Measurements from ENCODE around the gene HADHA.
"Not testable (repeated sequence)": the region's sequence is repeated elsewhere in the genome, so short reads cannot be mapped to it uniquely, and the experiment has no call there.

Gene HADHA

DNA sequence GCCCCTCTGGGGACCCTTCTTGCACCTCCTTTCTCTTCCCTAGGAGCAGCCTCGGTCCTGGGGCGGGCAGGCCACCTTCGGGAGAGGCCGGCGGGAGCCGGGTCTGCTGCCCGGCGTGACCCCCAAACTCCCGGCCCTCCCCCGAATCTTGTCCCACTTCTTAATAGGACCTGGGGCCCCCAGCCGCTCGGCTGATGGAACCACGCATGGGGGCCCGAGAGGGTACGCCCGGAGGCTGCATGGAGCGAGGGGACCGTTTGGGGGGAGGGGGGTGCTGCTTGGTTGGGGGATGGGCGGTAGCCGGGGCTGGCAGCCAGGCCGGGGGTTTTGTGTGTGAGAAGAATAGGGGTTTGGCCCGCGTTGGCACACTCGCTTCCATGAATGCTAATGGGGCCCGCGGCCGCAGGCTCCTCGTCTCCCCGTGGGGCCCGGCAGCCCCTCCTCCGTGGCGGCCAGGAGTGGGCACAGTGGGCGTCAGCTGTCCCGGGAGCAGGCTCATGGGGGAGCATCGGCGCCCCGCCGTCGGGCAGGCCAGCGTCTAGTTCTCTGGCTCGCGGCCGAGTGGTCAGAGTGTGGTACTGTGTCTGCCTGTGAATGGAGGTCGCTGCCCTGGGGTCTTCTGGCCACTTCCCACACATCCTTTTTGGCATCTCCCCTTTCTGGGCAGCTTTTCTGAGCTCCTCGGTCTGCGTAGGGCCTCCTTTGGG is 70.5 kb downstream of the HADHA start:
- DNase-seq, result no peak

DNA sequence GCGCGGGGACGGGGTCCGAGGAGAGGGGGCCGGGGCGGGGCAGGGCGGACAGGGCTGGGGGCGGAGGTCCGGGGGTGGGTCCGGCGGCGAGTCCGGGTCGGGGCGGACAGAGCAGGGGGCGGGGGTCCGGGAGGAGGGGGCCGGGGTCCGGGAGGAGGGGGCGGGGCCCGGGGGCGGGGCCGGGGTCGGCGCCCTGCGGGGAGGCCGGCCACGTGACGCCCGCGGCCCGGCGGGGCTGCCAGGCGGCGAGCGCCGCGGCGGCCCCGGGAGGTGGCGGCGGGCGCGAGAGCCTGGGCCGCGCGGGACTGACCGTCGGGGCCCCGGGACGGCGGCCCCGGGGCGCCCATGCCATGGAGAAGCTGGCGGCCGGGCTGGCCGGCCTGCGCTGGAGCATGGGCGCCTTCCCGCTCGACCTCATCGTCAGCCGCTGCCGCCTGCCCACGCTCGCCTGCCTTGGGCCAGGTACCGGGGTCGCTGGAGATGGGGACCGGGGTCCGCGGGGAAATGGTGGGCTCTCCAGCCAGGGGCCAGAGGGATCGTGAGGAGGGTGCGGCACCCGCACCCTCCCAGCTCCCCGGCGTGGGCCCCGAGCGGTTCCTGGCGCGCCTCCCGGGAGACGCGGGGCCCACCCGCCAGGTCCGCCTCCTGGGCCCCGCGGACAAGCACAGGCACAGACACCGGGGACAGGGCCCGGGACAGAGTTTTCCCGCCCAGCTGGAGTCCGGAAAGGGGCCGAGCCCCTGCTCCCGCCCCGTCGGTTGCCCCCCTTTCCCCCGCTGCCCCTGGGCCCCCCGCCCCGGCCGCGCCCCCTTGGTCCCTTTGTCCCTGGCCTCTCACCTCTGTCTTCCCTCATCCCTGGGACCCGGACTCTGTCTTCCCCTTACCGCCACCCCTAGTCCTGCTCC is 71.3 kb downstream of the HADHA start, which contains the start of gene GAREM2:
Gene GAREM2, plus strand, starts transcription at position 218 of the 905 bp plus-strand sequence. Its CDS starts 133 bp downstream, at position 351.
- no peak for DNase-seq

DNA sequence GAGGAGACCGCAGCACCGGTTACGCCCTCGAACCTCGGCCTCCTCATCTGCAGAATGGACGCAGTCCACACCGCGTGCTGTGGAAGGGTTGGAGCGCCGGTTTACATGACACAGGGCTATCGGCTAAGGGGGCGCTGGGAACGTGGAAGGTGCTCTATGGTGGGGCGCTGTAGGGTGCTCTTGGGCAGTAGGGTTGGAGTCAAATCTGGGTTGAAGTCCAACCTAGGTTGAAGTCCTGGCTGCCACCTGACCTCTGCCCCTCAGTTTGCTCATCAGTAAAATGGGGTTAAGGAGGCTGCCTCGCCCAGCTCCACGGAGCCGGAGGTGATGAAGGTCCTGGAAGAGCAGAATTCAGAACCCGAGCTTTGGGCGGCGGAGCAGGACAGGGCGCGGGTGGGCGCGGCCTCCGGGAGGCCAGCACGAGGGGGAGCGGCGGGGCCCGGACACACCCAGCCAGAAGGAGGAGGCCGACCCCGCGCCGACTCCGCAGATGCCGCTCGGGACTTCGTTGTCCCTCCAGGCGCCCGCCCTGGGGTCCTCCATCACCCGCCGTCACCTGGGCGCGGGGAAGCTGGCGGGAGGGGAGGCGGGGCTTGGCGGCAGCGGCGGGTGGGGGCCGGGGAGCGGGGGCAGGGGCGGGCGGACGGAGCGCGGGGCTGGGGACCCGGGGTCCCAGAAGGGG is 72.1 kb downstream of the HADHA start:
- no peak for DNase-seq

DNA sequence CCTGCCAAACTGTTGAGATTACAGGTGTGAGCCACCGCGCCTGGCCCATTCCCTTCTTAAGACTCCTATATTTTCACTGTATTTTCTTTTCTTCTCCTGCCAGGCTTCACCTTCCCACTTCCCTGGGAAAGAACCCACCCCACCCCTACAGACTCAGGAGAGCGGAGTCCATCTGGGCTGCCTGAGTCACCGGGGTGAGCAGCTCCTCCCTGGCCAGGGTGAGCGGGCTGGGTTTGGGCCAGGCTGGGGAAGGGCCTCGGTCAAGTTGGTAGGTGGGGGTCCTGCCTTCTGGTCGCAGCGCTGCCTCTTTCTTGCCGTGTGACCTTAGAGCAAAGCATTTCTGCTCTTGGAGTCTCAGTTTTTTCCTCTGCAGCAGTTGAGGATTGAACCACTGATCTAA is 73.6 kb downstream of the HADHA start:
- DNase-seq, result no peak

DNA sequence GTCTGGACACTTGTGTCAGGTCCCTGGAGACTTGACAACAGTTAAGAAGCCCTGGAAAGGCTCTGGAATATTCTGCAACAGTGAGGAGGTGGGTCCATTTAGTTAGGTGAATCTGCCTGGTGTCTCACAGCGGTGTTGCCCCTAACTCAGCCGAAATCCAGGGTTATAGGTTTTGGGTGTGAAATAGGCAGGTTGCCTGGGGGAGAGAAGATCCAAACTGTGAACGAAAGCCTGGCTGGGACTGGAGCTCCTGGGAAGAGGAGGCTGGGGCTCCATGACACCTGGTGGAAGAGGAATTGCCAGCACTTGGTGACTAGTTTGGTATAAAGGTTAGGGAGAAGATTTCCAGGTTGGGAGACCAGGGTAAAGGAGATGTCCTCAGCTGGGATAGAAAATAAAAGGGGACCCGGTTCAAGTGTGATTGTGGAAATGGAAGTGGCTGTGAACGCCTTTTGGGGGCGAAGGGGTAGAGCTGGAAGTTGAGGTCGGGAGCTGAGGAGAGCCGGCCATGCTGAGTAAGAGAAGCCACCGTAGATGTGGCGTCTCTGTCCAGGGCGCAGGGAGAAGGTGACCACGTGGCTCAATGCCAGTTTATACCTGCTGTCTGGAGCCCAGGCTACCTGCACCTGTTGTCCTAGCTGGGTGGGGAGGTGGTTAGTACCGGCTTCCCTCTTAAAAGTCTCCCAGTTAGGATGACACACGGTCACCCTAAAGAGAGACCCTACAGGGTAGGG is 74.6 kb downstream of the HADHA start:
- DNase-seq, result no peak

DNA sequence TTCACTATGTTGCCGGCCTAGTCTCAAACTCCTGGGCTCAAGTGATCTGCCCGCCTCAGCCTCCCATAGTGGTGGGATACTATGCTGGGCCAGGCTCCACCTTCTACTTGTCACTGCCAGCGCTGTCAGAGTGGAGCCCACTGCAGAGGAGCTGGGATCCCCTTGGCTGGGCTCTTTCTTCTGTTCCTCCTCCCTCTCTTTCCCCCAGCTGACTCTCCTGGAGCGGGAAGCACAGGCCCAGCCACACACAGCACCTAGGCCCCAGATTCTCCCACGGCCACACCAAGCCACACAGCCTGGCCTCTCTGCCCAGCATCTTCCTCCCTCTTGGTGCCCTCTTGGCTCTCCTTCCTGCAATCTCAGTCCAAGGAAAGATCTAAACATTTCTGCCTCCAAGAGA is 75.2 kb downstream of the HADHA start:
- no peak for DNase-seq

DNA sequence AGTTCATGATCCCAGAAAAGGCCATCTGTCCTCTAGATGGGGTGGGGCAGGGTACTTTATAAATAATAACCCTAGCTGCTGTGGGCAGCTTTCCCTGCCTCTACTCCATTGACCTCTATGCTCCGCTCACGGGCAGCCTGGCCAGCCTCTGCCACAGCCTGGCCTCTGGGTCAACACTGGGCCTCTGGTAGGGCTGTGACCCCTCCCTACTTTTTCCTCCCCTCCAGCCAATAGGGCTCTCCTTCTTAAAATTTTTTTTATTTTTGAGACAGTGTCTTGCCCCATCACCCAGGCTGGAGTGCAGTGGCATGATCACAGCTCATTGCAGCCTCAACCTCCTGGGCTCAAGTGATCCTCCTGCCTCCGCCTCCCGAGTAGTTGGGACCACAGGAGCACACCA is 75.6 kb downstream of the HADHA start:
- no peak for DNase-seq

DNA sequence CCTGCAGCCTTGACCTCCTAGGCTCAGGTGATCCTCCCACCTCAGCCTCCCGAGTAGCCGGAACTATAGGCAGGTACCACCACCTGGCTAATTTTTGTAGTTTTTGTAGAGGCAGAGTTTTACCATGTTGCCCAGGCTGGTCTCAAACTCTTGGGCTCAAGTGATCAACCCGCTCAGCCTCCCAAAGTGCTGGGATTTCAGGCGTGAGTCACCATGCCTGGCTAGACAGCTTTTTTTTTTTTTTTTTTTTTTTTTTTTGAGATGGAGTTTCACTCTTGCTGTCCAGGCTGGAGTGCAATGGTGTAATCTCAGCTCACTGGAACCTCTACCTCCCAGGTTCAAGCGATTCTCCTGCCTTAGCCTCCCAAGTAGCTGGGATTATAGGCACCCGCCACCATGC is 77.9 kb downstream of the HADHA start:
- not testable (repeated sequence) for DNase-seq

DNA sequence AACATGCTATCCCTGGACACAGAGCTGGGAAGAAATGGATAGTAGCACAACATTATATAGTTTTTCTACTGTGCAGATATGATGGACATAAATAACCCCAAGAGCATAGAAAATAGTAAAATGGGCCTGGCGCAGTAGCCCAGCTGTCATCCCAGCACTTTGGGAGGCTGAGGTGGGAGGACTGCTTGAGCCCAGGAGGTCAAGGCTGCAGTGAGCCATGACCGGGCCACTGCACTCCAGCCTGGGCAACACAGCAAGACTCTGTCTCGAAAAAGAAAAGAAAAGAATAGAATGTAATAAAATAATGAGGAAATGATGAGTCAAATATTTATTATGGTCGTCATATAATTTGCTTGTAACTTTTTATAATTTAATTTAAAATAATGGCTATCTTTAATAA is 79.0 kb downstream of the HADHA start:
- no peak for DNase-seq

DNA sequence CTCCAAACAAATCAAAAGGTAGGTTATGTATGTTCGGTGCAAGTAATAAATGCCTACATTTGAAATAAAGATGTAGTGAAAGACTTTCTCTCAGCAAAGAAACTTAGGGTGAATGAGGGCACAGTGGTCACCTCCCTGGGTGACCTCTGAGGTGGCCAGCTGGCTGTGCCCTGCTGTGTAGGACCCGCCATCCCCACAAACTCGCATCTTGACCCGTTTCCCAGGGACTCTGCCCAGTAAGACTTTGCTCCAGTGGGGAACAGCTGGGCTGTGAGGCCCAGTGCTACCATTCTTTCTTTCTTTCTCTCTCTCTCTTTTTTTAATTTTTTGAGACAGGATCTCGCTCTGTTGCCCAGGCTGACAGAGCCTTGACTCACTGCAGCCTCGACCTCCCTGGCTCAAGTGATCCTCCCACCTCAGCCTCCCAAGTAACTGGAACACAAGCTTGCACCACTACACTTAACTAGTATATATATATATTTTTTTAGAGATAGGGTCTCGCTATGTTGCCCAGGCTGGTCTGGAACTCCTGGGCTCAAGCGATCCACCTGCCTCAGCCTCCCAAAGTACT is 79.7 kb downstream of the HADHA start:
- no peak for DNase-seq

DNA sequence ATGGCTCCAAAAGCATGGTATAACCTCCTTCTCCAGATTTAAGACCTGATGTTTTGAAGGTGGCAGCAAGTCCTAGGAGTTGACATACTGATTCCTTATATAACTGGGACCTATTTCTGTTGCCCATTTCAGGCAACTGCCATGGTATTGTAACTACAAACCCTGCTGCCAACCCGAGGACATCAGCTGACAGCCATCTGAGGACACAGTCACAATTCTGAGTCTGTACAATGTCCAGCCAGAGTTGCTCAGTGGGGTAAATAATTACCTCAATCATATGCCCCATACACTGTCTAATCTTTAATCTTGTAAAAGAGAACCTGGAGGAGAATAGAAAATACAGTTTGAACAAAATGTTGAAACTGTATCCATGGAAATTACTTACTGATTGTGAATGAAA is 80.2 kb downstream of the HADHA start:
- DNase-seq, result no peak

DNA sequence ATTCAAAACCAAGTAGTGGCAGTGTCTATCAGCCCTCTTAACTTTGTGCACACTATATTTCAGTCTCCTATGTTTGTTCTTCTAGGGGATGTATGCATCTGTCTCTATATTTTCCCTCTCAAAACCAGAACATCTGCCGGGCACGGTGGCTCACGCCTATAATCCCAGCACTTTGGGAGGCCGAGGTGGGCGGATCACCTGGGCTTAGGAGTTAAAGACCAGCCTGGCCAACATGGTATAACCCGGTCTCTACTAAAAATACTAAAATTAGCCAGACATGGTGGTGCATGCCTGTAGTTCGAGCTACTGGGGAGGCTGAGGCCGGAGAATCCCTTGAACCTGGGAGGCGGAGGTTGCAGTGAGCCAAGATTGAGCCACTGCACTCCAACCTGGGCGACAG is 81.5 kb downstream of the HADHA start:
- DNase-seq, result no peak

DNA sequence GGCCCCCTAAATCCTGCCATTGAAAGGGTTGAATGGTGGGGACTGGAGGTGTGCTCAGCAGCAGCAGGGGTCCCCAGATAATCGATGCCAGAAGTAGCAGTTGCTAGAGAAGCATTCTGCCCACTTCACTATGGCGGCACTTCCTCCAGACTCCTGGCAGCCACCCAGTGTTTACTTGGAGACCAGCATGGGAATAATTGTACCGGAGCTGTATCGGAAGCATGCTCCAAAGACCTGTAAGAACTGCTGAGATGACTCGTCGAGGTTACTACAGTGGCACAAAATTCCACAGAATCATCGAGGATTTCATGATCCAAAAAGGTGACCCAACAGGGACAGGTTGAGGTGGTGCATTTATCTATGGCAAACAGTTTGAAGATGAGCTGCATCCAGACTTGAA is 82.5 kb downstream of the HADHA start:
- DNase-seq, result no peak

DNA sequence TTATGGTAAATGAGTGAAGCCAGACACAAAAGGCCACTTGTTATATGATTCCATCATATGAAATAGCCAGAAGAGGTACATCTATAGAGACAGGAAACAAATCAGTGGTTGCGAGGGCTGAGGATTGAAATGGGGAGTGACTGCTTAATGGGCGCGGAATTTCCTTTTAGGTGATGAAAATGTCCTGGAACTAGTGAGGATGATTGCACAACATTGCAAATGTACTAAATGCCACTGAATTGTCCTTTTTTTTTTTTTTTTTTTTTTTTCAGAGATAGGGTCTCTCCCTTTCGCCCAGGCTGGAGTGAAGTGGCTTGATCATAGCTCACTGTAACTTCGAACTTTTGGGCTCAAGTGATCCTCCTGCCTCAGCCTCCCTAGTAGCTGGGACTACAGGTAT is 86.9 kb downstream of the HADHA start:
- no peak for DNase-seq

DNA sequence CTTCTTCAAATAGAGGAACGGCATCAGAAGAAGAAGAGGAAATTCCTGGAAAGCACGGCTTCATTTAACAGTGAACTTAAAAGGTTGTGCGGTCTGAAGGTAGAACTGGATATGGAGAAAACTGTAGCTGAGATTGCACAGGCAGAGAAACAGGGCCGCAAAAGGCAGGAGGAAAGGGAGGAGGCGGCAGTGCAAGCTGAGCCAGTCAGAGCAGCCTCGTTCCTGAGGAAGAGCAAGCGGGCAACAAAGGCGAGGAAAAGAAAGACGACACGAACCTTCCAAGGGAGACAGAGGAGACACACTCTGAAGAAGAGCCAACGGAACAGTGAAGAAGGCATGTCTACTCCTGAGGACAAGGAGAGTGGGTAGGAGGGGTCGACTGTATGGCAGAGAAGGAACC is 94.2 kb downstream of the HADHA start:
- DNase-seq, result no peak

DNA sequence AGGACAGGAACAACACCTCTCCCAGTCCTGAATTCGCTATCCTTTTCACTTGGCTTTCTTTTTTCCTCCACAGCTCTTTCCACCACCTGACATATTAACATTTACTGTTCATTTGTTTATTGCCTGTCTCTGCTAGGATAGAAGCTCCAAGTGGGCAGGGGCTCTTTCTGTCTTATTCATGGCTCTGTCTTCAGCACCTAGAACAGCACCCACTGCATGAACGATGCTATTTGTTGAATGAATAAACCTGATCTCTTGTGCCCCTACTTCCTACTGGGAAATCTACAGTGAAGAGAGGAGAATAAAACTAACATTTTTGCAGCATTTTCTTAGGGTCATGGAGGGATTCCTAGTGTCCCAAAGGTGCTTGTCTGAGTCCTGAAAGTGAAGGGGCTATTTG is 95.9 kb downstream of the HADHA start:
- peak; percentile 24 for DNase-seq

DNA sequence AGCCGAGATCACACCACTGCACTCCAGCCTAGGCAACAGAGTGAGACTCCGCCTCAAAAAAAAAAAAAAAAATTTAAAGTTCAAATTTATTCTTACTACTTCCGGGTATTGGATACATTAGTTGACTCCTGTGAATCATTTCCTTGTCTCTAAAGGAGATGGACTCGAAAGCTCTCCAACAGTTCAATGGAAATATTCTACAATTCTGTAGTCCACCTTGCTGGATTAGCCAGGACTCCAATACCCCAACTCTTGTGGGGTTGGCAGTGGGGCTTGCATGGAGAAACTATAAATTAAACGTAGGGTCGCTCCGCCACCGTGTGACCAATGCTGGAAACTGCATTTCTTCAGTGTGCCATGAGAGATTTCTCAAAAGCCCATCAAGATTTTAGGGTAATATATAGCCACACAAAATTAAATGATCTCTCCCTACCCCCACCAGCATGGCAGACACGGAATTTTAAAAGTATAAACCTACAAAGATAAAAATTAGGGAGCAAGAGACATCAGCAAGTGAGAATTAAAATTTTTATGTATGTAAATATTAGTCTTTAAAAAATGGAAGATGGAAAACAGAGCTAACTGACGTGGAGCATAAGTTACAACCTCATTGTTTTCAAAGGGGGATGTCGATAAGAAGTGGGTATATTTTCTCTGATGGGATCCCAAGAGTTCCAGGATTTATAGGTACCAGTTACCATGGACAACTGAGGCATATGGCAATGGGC is 99.3 kb downstream of the HADHA start:
- peak; percentile 62 for DNase-seq

DNA sequence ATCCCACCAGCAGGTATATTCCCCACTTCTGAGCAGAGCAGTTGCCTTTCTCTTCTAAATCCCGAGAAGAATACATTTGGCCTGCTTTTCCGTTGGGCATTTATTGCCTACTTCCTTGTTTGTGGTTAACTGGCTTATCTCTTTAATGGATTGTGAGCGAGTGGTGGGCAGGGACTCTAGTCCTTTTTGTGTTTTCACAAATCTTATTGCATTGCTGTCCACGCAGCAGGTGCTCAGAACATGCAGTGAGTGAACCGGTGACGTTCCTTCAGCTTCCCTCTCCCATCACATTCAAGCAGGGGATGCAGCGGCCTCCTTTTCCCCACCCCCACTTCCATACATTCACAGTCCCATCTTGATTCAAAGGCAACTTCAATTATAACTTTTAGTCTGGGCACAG is 100.4 kb downstream of the HADHA start:
- no peak for DNase-seq

DNA sequence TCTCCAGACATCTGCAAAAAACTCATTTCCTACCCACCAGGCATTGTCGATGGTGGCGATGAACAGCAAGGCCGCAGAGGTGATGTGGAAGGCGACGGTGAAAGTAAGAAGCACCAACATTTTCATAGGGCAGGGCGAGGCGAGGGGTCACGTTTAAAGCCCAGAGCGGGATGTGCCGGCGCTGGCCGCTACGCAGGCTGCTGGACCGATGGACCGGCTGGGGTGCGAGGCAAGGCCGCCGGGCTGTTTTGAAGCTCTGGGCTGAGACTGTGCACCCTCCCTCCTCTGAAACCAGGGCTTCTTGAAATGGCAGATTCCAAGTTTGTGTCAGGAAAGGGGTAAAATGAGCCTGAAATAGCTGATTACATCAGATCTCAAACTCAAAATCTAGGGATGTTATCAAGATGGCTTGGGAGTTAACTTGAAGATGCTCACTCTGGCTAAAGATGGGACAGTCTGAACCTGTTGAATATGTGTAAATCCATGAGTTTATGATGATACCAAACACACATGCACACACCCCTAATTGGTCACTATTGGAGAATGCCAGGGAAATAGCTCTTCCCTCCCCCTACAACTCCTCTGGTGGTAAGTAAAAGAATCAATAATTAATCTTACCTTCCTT is 103.2 kb downstream of the HADHA start:
- no peak for DNase-seq
